Large intestine (tissue), 3 donors: ENCODE data around the gene RAD51B. TPM values are rescaled to one million over a fixed set of nuclear protein-coding genes. Genes with fewer than 3 reads are reported as not detected.

Experiments
- DNase-seq, 2 donors: peaks; one replicate each; pipeline versions ENCODE4 v3.0.0 to v3.0.0-alpha.2; 2013
- H3K27ac ChIP-seq: one replicate; pipeline ENCODE4 v1.5.1; 2013; ENCODE audit warnings: low read length
- H3K27me3 ChIP-seq: 2 replicates; pipeline ENCODE4 v1.6.1; 2013; ENCODE audit warnings: low read length; ENCODE audit not compliant: control insufficient read depth, insufficient read depth
- H3K36me3 ChIP-seq: 2 replicates; pipeline ENCODE4 v1.6.1; 2013; ENCODE audit warnings: low read length; ENCODE audit not compliant: control insufficient read depth, insufficient read depth
- H3K4me1 ChIP-seq: one replicate; pipeline ENCODE4 v1.6.1; 2013; ENCODE audit warnings: low read length; ENCODE audit not compliant: control insufficient read depth, insufficient read depth
- H3K4me3 ChIP-seq: one replicate; pipeline ENCODE4 v1.5.1; 2013; ENCODE audit warnings: low read length
- H3K9me3 ChIP-seq: one replicate; pipeline ENCODE4 v1.6.1; 2013; ENCODE audit warnings: mild to moderate bottlenecking, low read depth, low read length, moderate library complexity; ENCODE audit not compliant: control insufficient read depth
- WGBS: methylation state at CpG from one replicate; pipeline ENCODE4 v1.1.5; 2013; ENCODE audit warnings: low lambda C conversion rate; ENCODE audit not compliant: insufficient coverage; 5-methylcytosine and 5-hydroxymethylcytosine counted together
- polyA plus RNA-seq: library from polyadenylated mRNA; unstranded; fragments of 120-200 nt; gene quantifications from one replicate; pipeline ENCODE4 v1.2.1, GENCODE V29; 2013

RAD51B gene
- polyA plus RNA-seq, 1 donor, result 6.4 TPM

- no CpG with 5 or more reads among the region's 2 CpGs for WGBS
- H3K9me3 ChIP-seq, result no peaks in the 10 kb centered on the region
- H3K4me1 ChIP-seq, result peaks cover 4% of the 10 kb centered on the region
- H3K36me3 ChIP-seq, result no peaks in the 10 kb centered on the region
- H3K27ac ChIP-seq, result no peak overlapping the region
- H3K27me3 ChIP-seq, result no peaks in the 10 kb centered on the region
- H3K4me3 ChIP-seq, result no peak overlapping the region
- no peak for DNase-seq
These were observed 625.0 kb downstream of the RAD51B start for GRCh38 chr14:68444449-68445168.

- no peak for DNase-seq
- no CpG with 5 or more reads among the region's 7 CpGs for WGBS
- Histone ChIP-seq H3K27ac (no peak overlapping the region), H3K9me3 (no peaks in the 10 kb centered on the region), H3K27me3 (no peaks in the 10 kb centered on the region), H3K4me3 (no peak overlapping the region), H3K36me3 (no peaks in the 10 kb centered on the region), H3K4me1 (peaks cover 4% of the 10 kb centered on the region)
These were observed 626.9 kb downstream of the RAD51B start for GRCh38 chr14:68446243-68447040.

- peaks cover 7% of the 10 kb centered on the region for H3K4me1 ChIP-seq
- no peaks in the 10 kb centered on the region for H3K36me3 ChIP-seq
- no peaks in the 10 kb centered on the region for H3K9me3 ChIP-seq
- whole genome bisulfite sequencing, result 100% methylated on average over 1 of the region's 4 CpGs
- no peak overlapping the region for H3K4me3 ChIP-seq
- H3K27ac ChIP-seq, result no peak overlapping the region
- H3K27me3 ChIP-seq, result no peaks in the 10 kb centered on the region
- DNase-seq, result no peak
These were observed 628.1 kb downstream of the RAD51B start for GRCh38 chr14:68447581-68448251.

- H3K9me3 ChIP-seq, result no peaks in the 10 kb centered on the region
- WGBS, result 100% methylated on average over 1 of the region's 3 CpGs
- H3K4me1 ChIP-seq, result peaks cover 7% of the 10 kb centered on the region
- no peak overlapping the region for H3K27ac ChIP-seq
- H3K36me3 ChIP-seq, result no peaks in the 10 kb centered on the region
- DNase-seq, result no peak
- H3K27me3 ChIP-seq, result no peaks in the 10 kb centered on the region
- no peak overlapping the region for H3K4me3 ChIP-seq
These were observed 628.8 kb downstream of the RAD51B start for GRCh38 chr14:68448252-68448902.

GRCh38 chr14:68449561-68450181 lies 630.1 kb downstream of the RAD51B start:
- peaks cover 7% of the 10 kb centered on the region for H3K4me1 ChIP-seq
- no CpG with 5 or more reads among the region's 4 CpGs for WGBS
- no peaks in the 10 kb centered on the region for H3K9me3 ChIP-seq
- H3K4me3 ChIP-seq, result no peak overlapping the region
- H3K27ac ChIP-seq, result no peak overlapping the region
- DNase-seq, result no peak
- no peaks in the 10 kb centered on the region for H3K27me3 ChIP-seq
- no peaks in the 10 kb centered on the region for H3K36me3 ChIP-seq

- Histone ChIP-seq H3K4me1 (peaks cover 7% of the 10 kb centered on the region), H3K36me3 (no peaks in the 10 kb centered on the region), H3K9me3 (no peaks in the 10 kb centered on the region), H3K4me3 (no peak overlapping the region), H3K27me3 (no peaks in the 10 kb centered on the region), H3K27ac (no peak overlapping the region)
- 83% methylated on average over 1 of the region's 11 CpGs for WGBS
- DNase-seq, result no peak
These were observed 631.0 kb downstream of the RAD51B start for GRCh38 chr14:68450391-68451120.

- H3K9me3 ChIP-seq, result no peaks in the 10 kb centered on the region
- peaks cover 7% of the 10 kb centered on the region for H3K4me1 ChIP-seq
- no peak overlapping the region for H3K27ac ChIP-seq
- H3K27me3 ChIP-seq, result no peaks in the 10 kb centered on the region
- 100% methylated on average over 1 of the region's 4 CpGs for WGBS
- no peak overlapping the region for H3K4me3 ChIP-seq
- DNase-seq, result no peak
- H3K36me3 ChIP-seq, result no peaks in the 10 kb centered on the region
These were observed 632.3 kb downstream of the RAD51B start for GRCh38 chr14:68451696-68452373.

GRCh38 chr14:68458253-68458652 lies 638.7 kb downstream of the RAD51B start:
- Histone ChIP-seq H3K4me3 (no peak overlapping the region), H3K4me1 (no peaks in the 10 kb centered on the region), H3K36me3 (no peaks in the 10 kb centered on the region), H3K27me3 (no peaks in the 10 kb centered on the region), H3K9me3 (no peaks in the 10 kb centered on the region), H3K27ac (no peak overlapping the region)
- no peak for DNase-seq
- 82% methylated on average over 1 of the region's 1 CpG for WGBS

- Histone ChIP-seq H3K4me3 (no peak overlapping the region), H3K4me1 (no peaks in the 10 kb centered on the region), H3K27ac (peak overlapping the region; percentile 17), H3K9me3 (no peaks in the 10 kb centered on the region), H3K27me3 (no peaks in the 10 kb centered on the region), H3K36me3 (no peaks in the 10 kb centered on the region)
- peak in 1 of 2 donors; percentile 67 for DNase-seq
- no CpG with 5 or more reads among the region's 5 CpGs for WGBS
These were observed 639.4 kb downstream of the RAD51B start for GRCh38 chr14:68458840-68459469.
